Activated B cell treated with CpG ODN at 0.5 μM for 24 hours (primary cell): Measurements from ENCODE around the gene WWOX. TPM values are rescaled to one million over a fixed set of nuclear protein-coding genes. Genes with fewer than 3 reads are reported as not detected.

Experiments
- ATAC-seq: fragments of 200-7000 bp; cut with Tn5 transposase; one replicate; pipeline ENCODE4 v1.10.0; 2021; ENCODE audit warnings: low read depth, mild to moderate bottlenecking, moderate library complexity
- CTCF ChIA-PET: fragments of 350-600 bp; sonication (Branson Sonifier 250); formaldehyde crosslinking; loops from one replicate; lab custom pipeline; 2021; ENCODE audit warnings: antibody characterized with exemption; lab: Charles Lee
- POLR2A ChIA-PET: fragments of 350-600 bp; sonication (Branson Sonifier 250); formaldehyde crosslinking; loops from one replicate; lab custom pipeline; 2021; ENCODE audit warnings: antibody characterized with exemption; lab: Charles Lee
- DNase-seq: peaks from one replicate; pipeline ENCODE4 v3.0.0; 2022
- H3K27ac Mint-ChIP-seq: one replicate; pipeline ENCODE4 v1.8.0; 2020; ENCODE audit warnings: mixed read lengths
- H3K27me3 Mint-ChIP-seq: one replicate; pipeline ENCODE4 v1.8.0; 2021; ENCODE audit warnings: mixed read lengths
- H3K36me3 Mint-ChIP-seq: one replicate; pipeline ENCODE4 v1.8.0; 2021; ENCODE audit warnings: low read depth, mixed read lengths
- H3K4me1 Mint-ChIP-seq: one replicate; pipeline ENCODE4 v1.8.0; 2021; ENCODE audit warnings: mixed read lengths
- H3K4me3 Mint-ChIP-seq: one replicate; pipeline ENCODE4 v1.8.0; 2020; ENCODE audit warnings: mild to moderate bottlenecking, mixed read lengths
- H3K9me3 Mint-ChIP-seq: one replicate; pipeline ENCODE4 v1.8.0; 2020; ENCODE audit warnings: mixed read lengths
- CTCF ChIP-seq: fragments of 200-600 bp; IDR thresholded peaks from one replicate; pipeline ENCODE4 v1.8.0; 2022; ENCODE audit warnings: antibody characterized with exemption, mild to moderate bottlenecking
- intact Hi-C: fragments of 100-400 bp; cut with micrococcal nuclease; formaldehyde crosslinking; loops from one replicate; pipeline ENCODE4 v1.15.1; 2024
- total RNA-seq: library from RNA; stranded (reverse); gene quantifications from 2 replicates; pipeline ENCODE4 v1.2.3, GENCODE V29; 2022

Gene WWOX
- total RNA-seq, 1 donor from 2014 or later, result 22.6 TPM

GRCh38 chr16:78504401-78504851 is 405.0 kb downstream of the WWOX start:
- Mint-ChIP-seq H3K36me3 (no peaks in the 10 kb centered on the region), H3K27ac (no peak overlapping the region), H3K4me1 (peaks cover under 1% of the 10 kb centered on the region), H3K27me3 (no peaks in the 10 kb centered on the region), H3K9me3 (no peaks in the 10 kb centered on the region), H3K4me3 (no peak overlapping the region)
- DNase-seq (no peak), ATAC-seq (no peak)
- ChIA-PET CTCF (interaction anchor here (0.7 to 3.3 kb wide), 2 partner anchors 265 to 267 kb away, joined by 3 to 18 read pairs; no protein-coding TSS in a partner anchor), POLR2A (no interaction called here)
- TF ChIP-seq CTCF, result no peak
- intact Hi-C loops, result no loop called here

DNA sequence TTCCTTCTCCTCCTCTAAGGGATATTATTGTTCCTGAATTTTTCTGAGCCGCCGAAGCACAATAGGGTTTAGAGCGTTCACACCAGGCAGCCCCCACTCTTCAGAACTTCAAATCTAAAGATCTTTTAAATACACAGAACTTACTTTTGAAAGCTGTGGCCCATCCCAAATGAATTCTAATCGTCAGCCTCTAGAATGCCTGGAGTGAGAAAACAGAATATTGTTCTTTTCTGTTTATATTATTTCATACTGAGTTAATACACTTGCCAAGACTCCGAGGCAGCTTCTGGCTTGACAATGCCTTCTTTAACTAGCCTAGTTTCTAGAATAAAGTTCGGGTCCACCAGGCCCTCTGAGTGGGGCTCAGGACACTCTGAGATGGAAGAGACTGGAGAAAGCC is 405.6 kb downstream of the WWOX start:
- H3K27me3 Mint-ChIP-seq, result no peaks in the 10 kb centered on the region
- no peaks in the 10 kb centered on the region for H3K9me3 Mint-ChIP-seq
- H3K27ac Mint-ChIP-seq, result no peak overlapping the region
- peaks cover 5% of the 10 kb centered on the region for H3K4me1 Mint-ChIP-seq
- DNase-seq (no peak), ATAC-seq (no peak)
- intact Hi-C loops, result no loop called here
- no peaks in the 10 kb centered on the region for H3K36me3 Mint-ChIP-seq
- POLR2A ChIA-PET, result no interaction called here
- CTCF ChIA-PET, result interaction anchor here (3.3 kb wide), 1 partner anchor 266 kb away, joined by 18 read pairs; no protein-coding TSS in a partner anchor
- no peak for TF ChIP-seq CTCF
- H3K4me3 Mint-ChIP-seq, result no peak overlapping the region

GRCh38 chr16:78505544-78506366 is 406.3 kb downstream of the WWOX start:
- POLR2A ChIA-PET, result no interaction called here
- H3K27ac Mint-ChIP-seq, result no peak overlapping the region
- CTCF ChIA-PET, result interaction anchor here (3.3 kb wide), 1 partner anchor 266 kb away, joined by 18 read pairs; no protein-coding TSS in a partner anchor
- H3K9me3 Mint-ChIP-seq, result no peaks in the 10 kb centered on the region
- no peaks in the 10 kb centered on the region for H3K36me3 Mint-ChIP-seq
- no peak overlapping the region for H3K4me3 Mint-ChIP-seq
- TF ChIP-seq CTCF, result no peak
- peaks cover 7% of the 10 kb centered on the region for H3K4me1 Mint-ChIP-seq
- no peak for DNase-seq
- H3K27me3 Mint-ChIP-seq, result no peaks in the 10 kb centered on the region
- intact Hi-C loops, result no loop called here
- ATAC-seq, result no peak

DNA sequence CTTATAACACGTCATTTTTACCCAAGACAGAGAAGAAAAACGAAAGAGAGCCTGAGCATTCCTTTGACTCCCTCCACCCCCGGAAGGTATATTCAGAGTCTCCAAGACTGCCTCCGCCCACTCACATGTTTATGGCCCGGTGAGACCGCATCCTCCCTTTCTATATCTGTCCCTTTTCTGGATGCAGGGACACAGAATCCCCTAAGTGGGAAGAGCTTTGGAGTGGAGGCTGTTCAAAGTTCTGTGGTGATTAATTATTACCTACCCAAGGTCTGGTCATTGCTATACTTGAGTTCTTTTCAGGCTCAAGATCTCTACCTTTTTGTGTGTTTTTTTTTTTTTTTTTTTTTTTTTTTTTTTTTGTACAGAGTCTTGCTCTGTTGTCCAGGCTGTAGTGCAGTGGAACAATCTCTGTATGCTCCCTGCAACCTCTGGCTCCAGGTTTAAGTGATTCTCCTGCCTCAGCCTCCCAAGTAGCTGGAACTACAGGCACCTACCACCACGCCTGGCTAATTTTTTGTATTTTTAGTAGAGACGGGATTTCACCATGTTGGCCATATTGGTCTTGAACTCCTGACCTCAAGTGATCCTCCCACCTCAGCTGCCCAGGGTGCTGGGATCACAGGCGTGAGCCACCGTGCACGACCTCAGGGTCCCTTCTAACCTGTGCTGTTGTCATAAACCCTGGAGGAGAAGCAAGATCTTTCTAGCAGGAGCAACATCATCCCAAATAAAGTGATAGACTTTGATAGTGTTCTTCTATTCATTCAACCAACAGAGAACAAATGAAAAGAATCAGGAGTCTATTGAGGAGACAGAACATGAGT is 407.1 kb downstream of the WWOX start:
- no peak overlapping the region for H3K4me3 Mint-ChIP-seq
- H3K36me3 Mint-ChIP-seq, result no peaks in the 10 kb centered on the region
- ChIA-PET CTCF (no interaction called here), POLR2A (no interaction called here)
- ATAC-seq (no peak), DNase-seq (no peak)
- H3K27ac Mint-ChIP-seq, result no peak overlapping the region
- H3K9me3 Mint-ChIP-seq, result no peaks in the 10 kb centered on the region
- intact Hi-C loops, result no loop called here
- TF ChIP-seq CTCF, result no peak
- H3K27me3 Mint-ChIP-seq, result no peaks in the 10 kb centered on the region
- peaks cover 7% of the 10 kb centered on the region for H3K4me1 Mint-ChIP-seq

DNA sequence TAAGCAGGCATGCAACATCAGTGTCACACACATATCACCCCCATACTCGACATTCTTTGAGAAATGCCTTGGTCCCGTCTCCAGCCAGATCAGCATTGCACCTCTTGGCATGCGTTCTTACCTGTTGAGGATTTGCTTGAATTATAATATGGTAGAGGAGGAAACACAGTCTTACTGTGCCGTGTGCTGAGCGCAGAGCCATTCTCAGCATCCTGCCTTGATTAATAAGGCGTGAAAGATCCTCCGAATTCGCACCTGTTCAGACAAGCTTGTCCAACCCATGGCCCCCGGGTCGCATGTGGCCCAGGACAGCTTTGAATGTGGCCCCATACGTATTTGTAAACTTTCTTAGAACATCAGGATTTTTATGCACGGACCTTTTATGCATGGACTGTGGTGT is 408.1 kb downstream of the WWOX start:
- no peak for DNase-seq
- no peaks in the 10 kb centered on the region for H3K36me3 Mint-ChIP-seq
- peaks cover 7% of the 10 kb centered on the region for H3K4me1 Mint-ChIP-seq
- H3K27ac Mint-ChIP-seq, result no peak overlapping the region
- TF ChIP-seq CTCF, result no peak
- intact Hi-C loops, result no loop called here
- no peaks in the 10 kb centered on the region for H3K9me3 Mint-ChIP-seq
- POLR2A ChIA-PET, result no interaction called here
- no peaks in the 10 kb centered on the region for H3K27me3 Mint-ChIP-seq
- ATAC-seq, result no peak
- H3K4me3 Mint-ChIP-seq, result no peak overlapping the region
- CTCF ChIA-PET, result no interaction called here
